HepG2 (cell line): ENCODE data around the gene SLC35F6. TPM values are rescaled to one million over a fixed set of nuclear protein-coding genes. Genes with fewer than 3 reads are reported as not detected.

Experiments used
- ATRX ChIP-seq: sonication (generic); formaldehyde crosslinking; IDR thresholded peaks from 2 replicates; pipeline ENCODE4 v1.4.0; 2020; ENCODE audit warnings: missing genetic modification reagents, borderline replicate concordance
- DMTF1 ChIP-seq: sonication (generic); formaldehyde crosslinking; IDR thresholded peaks from 2 replicates; pipeline ENCODE4 v1.4.0; 2020; ENCODE audit warnings: mild to moderate bottlenecking, missing genetic modification reagents
- DNMT3B ChIP-seq: conservative IDR thresholded peaks from 2 replicates; pipeline ENCODE4 v1.6.1; 2016; ENCODE audit warnings: missing biosample characterization, control low read depth
- FOXC1 ChIP-seq: sonication (generic); formaldehyde crosslinking; IDR thresholded peaks from 2 replicates; pipeline ENCODE4 v1.8.0; 2022; ENCODE audit warnings: mild to moderate bottlenecking, missing genetic modification reagents, borderline replicate concordance
- HMG20A ChIP-seq: IDR thresholded peaks from 2 replicates; pipeline ENCODE4 v1.6.1; 2016; ENCODE audit warnings: borderline replicate concordance
- KDM4B ChIP-seq: sonication (generic); formaldehyde crosslinking; IDR thresholded peaks from 2 replicates; pipeline ENCODE4 v1.4.0; 2020; ENCODE audit warnings: missing genetic modification reagents
- MED8 ChIP-seq: sonication (generic); formaldehyde crosslinking; IDR thresholded peaks from 2 replicates; pipeline ENCODE4 v1.8.1; 2023; ENCODE audit warnings: mild to moderate bottlenecking, missing genetic modification reagents; ENCODE audit not compliant: insufficient replicate concordance
- MTF1 ChIP-seq: sonication (generic); formaldehyde crosslinking; IDR thresholded peaks from 2 replicates; pipeline ENCODE4 v1.5.0; 2020; ENCODE audit warnings: missing genetic modification reagents
- NFKBIZ ChIP-seq: IDR thresholded peaks from 2 replicates; pipeline ENCODE4 v1.6.1; 2018; ENCODE audit warnings: missing genetic modification reagents, missing compliant biosample characterization
- RBM39 ChIP-seq: fragments of 200-400 bp; formaldehyde crosslinking; IDR thresholded peaks from one replicate; pipeline ENCODE4 v1.6.1; 2018; ENCODE audit warnings: antibody characterized with exemption, mild to moderate bottlenecking, low read depth, low read length; ENCODE audit not compliant: poor library complexity, severe bottlenecking
- SALL2 ChIP-seq: sonication (generic); formaldehyde crosslinking; IDR thresholded peaks from 2 replicates; pipeline ENCODE4 v1.8.1; 2023; ENCODE audit warnings: mild to moderate bottlenecking, missing genetic modification reagents, inconsistent platforms
- THAP7 ChIP-seq: sonication (generic); formaldehyde crosslinking; IDR thresholded peaks from 2 replicates; pipeline ENCODE4 v1.8.1; 2023; ENCODE audit warnings: mild to moderate bottlenecking, missing genetic modification reagents
- WIZ ChIP-seq: sonication (generic); formaldehyde crosslinking; IDR thresholded peaks from 2 replicates; pipeline ENCODE4 v1.5.1; 2020; ENCODE audit warnings: mild to moderate bottlenecking, missing genetic modification reagents
- ZBTB40 ChIP-seq, 2 experiments: fragments of 450-650 bp in 1 of 2; sonication (generic) in 1 of 2; formaldehyde crosslinking in 1 of 2; IDR thresholded peaks; 2 replicates each; pipeline versions ENCODE4 v1.6.1 to v1.8.0; 2016 to 2022; ENCODE audit warnings: antibody characterized with exemption in 1 of 2, mild to moderate bottlenecking in 1 of 2, missing genetic modification reagents in 1 of 2
- polyA plus RNA-seq, 8 experiments: library from polyadenylated mRNA; depleted of rRNA in 3 of 8; stranded (reverse) in 7 of 8; unstranded in 1 of 8; fragments of >200 nt; fragmentation: Illumina TruSeq in 4 of 8; extraction: Trizol in 4 of 8; gene quantifications; 2 replicates each; pipeline versions ENCODE4 v1.2.1 to v1.2.3, GENCODE V29; 2011 to 2016; ENCODE audit warnings: low read depth in 4 of 8, missing spikeins in 1 of 8, mixed read lengths in 1 of 8; ENCODE audit not compliant: insufficient read depth in 1 of 8
- total RNA-seq, 5 experiments: library from RNA; depleted of rRNA; stranded (reverse); fragments of >200 nt; fragmentation: Illumina TruSeq; extraction: Trizol; gene quantifications; 2 replicates each; pipeline ENCODE4 v1.2.3, GENCODE V29; 2016; ENCODE audit warnings: low read depth in 1 of 5

Gene SLC35F6
- total and polyA plus RNA-seq, 2 of the 13 experiments (the other 11 are each of a cell fraction or from before 2014, with no cell fraction given) = 15.2 to 21.2 TPM

GRCh38 chr2:26721115-26722032, 42.7 kb upstream of the SLC35F6 start (continued):
- TF ChIP-seq ZBTB40 (IDR thresholded peaks at IDR 0.05) (no peak), ZBTB40 (CRISPR knock-in tag; IDR thresholded peaks at IDR 0.05) (peak; percentile 50; the same call in 1 of the 2 replicates), DMTF1 (CRISPR knock-in tag) (no peak), ATRX (CRISPR knock-in tag) (no peak), FOXC1 (CRISPR knock-in tag) (peak; percentile 40; the same call in 1 of the 2 replicates), MED8 (no peak), KDM4B (CRISPR knock-in tag) (no peak), DNMT3B (CRISPR knock-in tag) (peak; percentile 75; the same call in 1 of the 2 replicates), NFKBIZ (CRISPR knock-in tag) (no peak), SALL2 (CRISPR knock-in tag) (no peak), THAP7 (CRISPR knock-in tag) (no peak), HMG20A (CRISPR knock-in tag) (peak; percentile 96), WIZ (no peak), RBM39 (no peak), MTF1 (CRISPR knock-in tag) (no peak)
